Measurements from ENCODE around the gene CSNK1G1.
"Not testable (repeated sequence)": the region's sequence is repeated elsewhere in the genome, so short reads cannot be mapped to it uniquely, and the experiment has no call there.

CSNK1G1 gene

DNA sequence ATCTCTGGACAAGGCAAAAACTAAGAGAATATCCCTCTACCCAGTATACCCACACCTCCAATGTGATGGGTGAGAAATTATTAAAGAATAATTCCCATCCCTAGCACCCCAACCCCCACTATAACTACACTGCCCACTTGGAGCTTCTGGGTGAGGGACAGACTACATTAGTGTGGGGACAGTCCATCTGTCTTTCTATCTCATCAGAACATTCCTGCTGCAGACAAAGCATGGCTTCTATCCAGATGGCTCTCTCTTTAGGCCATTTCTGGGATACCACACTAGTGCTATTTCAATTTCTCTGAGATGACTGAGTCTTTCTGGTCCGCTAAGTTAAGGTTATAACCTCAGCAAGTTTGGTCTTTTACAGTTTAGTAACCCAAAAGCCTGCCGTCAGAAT lies 6.6 kb downstream of the CSNK1G1 start:
- Histone ChIP-seq H3K36me3 (ENCODE audit: control insufficient read depth in 1 of 2, insufficient read depth in 2 of 2, low read length in 2 of 2) (peaks cover 0 to 7% of the 10 kb centered on the region in 2 donors), H3K4me3 (ENCODE audit: low read depth in 1 of 2, low read length in 2 of 2) (no peak overlapping the region), H3K27ac (ENCODE audit: low read depth, low read length) (no peak overlapping the region), H3K9me3 (ENCODE audit: control insufficient read depth in 1 of 2, low read length in 2 of 2) (no peaks in the 10 kb centered on the region), H3K4me1 (ENCODE audit: control insufficient read depth in 1 of 2, insufficient read depth in 2 of 2, low read length in 2 of 2) (peaks cover 0 to 7% of the 10 kb centered on the region in 2 donors), H3K9ac (ENCODE audit: low read depth in 1 of 2, low read length in 2 of 2) (no peak overlapping the region), H3K27me3 (ENCODE audit: control insufficient read depth in 1 of 2, insufficient read depth in 2 of 2, low read length in 2 of 2) (no peaks in the 10 kb centered on the region)

DNA sequence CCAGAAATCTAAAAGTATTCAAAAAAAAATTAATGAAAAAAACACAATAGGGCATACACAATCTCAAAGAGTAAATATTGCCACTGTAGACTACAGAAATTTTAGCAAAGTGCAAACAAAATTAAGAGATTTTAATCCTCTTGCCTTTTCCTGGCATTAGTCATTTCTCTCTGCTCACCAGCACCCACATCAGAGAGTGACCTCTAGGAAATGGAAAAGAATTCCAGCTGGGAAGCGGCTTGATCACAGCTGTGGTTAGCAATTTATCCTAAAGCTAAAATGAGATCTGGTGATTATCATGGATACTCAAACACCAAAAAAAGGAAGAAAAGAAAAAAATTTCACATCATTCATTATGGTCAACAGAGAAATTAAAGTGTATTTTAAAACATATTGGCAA lies 7.5 kb downstream of the CSNK1G1 start:
- H3K9me3 ChIP-seq (ENCODE audit: control insufficient read depth in 1 of 2, low read length in 2 of 2) = no peaks in the 10 kb centered on the region
- no peak overlapping the region for H3K27ac ChIP-seq (ENCODE audit: low read depth, low read length)
- no peak overlapping the region for H3K4me3 ChIP-seq (ENCODE audit: low read depth in 1 of 2, low read length in 2 of 2)
- no peaks in the 10 kb centered on the region for H3K27me3 ChIP-seq (ENCODE audit: control insufficient read depth in 1 of 2, insufficient read depth in 2 of 2, low read length in 2 of 2)
- H3K36me3 ChIP-seq (ENCODE audit: control insufficient read depth in 1 of 2, insufficient read depth in 2 of 2, low read length in 2 of 2) = peaks cover 0 to 7% of the 10 kb centered on the region in 2 donors
- H3K4me1 ChIP-seq (ENCODE audit: control insufficient read depth in 1 of 2, insufficient read depth in 2 of 2, low read length in 2 of 2) = peaks cover 0 to 7% of the 10 kb centered on the region in 2 donors
- no peak overlapping the region for H3K9ac ChIP-seq (ENCODE audit: low read depth in 1 of 2, low read length in 2 of 2)

DNA sequence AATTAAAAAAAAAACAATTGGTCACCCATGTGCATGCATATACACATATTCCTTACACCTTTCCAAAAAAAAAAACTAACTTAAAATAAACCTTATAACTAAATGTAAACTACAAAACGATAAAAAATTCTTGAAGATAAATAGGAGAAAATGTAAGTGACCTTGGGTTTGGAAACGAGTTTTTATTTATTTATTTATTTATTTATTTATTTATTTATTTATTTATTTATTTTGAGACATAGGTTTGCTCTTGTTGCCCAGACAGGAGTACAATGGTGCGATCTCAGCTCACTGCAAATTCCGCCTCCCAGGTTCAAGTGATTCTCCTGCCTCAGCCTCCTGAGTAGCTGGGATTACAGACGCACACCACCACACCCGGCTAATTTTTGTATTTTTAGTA lies 9.7 kb downstream of the CSNK1G1 start:
- not testable (repeated sequence) for H3K27ac ChIP-seq (ENCODE audit: low read depth, low read length); H3K9ac ChIP-seq (ENCODE audit: low read depth in 1 of 2, low read length in 2 of 2); H3K4me3 ChIP-seq (ENCODE audit: low read depth in 1 of 2, low read length in 2 of 2); H3K9me3 ChIP-seq (ENCODE audit: control insufficient read depth in 1 of 2, low read length in 2 of 2); H3K4me1 ChIP-seq (ENCODE audit: control insufficient read depth in 1 of 2, insufficient read depth in 2 of 2, low read length in 2 of 2); H3K27me3 ChIP-seq (ENCODE audit: control insufficient read depth in 1 of 2, insufficient read depth in 2 of 2, low read length in 2 of 2)
- H3K36me3 ChIP-seq (ENCODE audit: control insufficient read depth in 1 of 2, insufficient read depth in 2 of 2, low read length in 2 of 2) = peaks cover 0 to 13% of the 10 kb centered on the region in 2 donors

DNA sequence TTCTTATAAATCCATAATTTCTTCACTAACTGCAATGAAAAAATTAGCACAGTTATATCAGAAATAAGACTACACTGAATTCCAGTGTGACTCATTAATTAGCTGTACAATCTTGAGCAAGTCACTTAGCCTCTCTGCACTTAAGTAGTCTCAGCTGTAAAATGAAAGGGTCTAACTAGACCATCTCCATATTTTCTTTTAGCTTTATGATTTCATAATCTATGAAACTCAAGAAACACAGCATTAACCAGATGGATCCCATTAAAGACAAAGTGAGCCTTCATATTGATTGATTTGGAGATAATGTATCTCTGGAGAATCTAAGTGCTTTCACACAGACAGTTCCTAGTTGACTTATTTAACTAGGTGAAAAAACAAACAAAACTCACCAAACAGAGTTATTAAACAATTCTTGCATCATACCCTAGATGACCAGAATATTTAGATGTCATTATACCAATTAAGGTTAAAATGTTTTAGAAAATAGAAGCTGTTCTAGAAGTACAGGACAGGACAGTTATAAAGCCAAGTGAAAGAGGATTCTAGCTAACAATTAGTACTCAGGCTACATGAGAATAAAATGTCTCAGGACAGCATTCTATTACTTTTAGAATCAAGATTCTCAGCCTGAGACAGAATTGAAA lies 11.2 kb downstream of the CSNK1G1 start:
- Histone ChIP-seq H3K27ac (ENCODE audit: low read depth, low read length) (no peak overlapping the region), H3K4me3 (ENCODE audit: low read depth in 1 of 2, low read length in 2 of 2) (no peak overlapping the region), H3K9me3 (ENCODE audit: control insufficient read depth in 1 of 2, low read length in 2 of 2) (no peaks in the 10 kb centered on the region), H3K36me3 (ENCODE audit: control insufficient read depth in 1 of 2, insufficient read depth in 2 of 2, low read length in 2 of 2) (peaks cover 0 to 13% of the 10 kb centered on the region in 2 donors), H3K4me1 (ENCODE audit: control insufficient read depth in 1 of 2, insufficient read depth in 2 of 2, low read length in 2 of 2) (peaks cover 0 to 7% of the 10 kb centered on the region in 2 donors), H3K27me3 (ENCODE audit: control insufficient read depth in 1 of 2, insufficient read depth in 2 of 2, low read length in 2 of 2) (no peaks in the 10 kb centered on the region), H3K9ac (ENCODE audit: low read depth in 1 of 2, low read length in 2 of 2) (no peak overlapping the region)

DNA sequence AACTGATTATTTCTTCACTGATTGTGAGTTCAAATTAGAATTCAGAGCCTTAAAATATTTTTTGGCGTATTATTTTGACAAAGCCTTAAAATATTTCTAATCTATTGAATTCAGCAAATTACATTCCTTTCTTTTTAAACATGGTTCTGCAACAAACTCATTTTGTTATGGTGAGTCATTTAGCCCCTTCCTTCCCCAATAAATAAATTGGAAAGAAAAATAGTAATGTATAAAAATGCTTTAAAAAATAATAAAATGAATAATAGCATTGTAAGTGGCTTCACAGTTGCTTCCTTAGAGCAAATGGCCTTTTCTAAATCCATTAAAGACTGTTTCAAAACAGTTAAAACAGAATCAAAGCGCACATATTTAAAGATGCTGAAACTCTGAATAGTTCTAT lies 12.1 kb downstream of the CSNK1G1 start:
- H3K36me3 ChIP-seq (ENCODE audit: control insufficient read depth in 1 of 2, insufficient read depth in 2 of 2, low read length in 2 of 2) = peaks cover 0 to 10% of the 10 kb centered on the region in 2 donors
- no peaks in the 10 kb centered on the region for H3K9me3 ChIP-seq (ENCODE audit: control insufficient read depth in 1 of 2, low read length in 2 of 2)
- no peak overlapping the region for H3K27ac ChIP-seq (ENCODE audit: low read depth, low read length)
- H3K4me1 ChIP-seq (ENCODE audit: control insufficient read depth in 1 of 2, insufficient read depth in 2 of 2, low read length in 2 of 2) = peaks cover 0 to 7% of the 10 kb centered on the region in 2 donors
- no peaks in the 10 kb centered on the region for H3K27me3 ChIP-seq (ENCODE audit: control insufficient read depth in 1 of 2, insufficient read depth in 2 of 2, low read length in 2 of 2)
- no peak overlapping the region for H3K9ac ChIP-seq (ENCODE audit: low read depth in 1 of 2, low read length in 2 of 2)
- H3K4me3 ChIP-seq (ENCODE audit: low read depth in 1 of 2, low read length in 2 of 2) = no peak overlapping the region

DNA sequence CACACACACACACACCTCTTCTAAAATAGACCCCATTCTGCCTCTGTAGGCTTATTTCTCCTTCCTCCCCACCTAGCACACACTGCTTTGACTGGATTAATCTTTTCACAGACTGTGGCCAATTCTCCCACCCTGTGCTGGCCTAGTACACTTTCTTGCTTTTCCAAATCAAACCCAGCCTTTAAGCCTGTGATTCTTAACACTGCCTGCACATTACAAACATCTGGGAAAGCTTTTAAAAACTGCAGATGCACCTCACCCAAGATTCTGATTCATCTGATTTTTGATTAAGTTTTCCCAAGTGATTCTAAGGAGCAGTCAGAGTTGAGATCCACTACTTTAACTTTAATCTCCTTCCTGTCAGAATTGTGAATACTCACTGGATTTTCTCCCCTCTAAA lies 12.8 kb downstream of the CSNK1G1 start:
- H3K27me3 ChIP-seq (ENCODE audit: control insufficient read depth in 1 of 2, insufficient read depth in 2 of 2, low read length in 2 of 2) = no peaks in the 10 kb centered on the region
- no peak overlapping the region for H3K9ac ChIP-seq (ENCODE audit: low read depth in 1 of 2, low read length in 2 of 2)
- no peak overlapping the region for H3K4me3 ChIP-seq (ENCODE audit: low read depth in 1 of 2, low read length in 2 of 2)
- peaks cover 0 to 7% of the 10 kb centered on the region in 2 donors for H3K4me1 ChIP-seq (ENCODE audit: control insufficient read depth in 1 of 2, insufficient read depth in 2 of 2, low read length in 2 of 2)
- H3K36me3 ChIP-seq (ENCODE audit: control insufficient read depth in 1 of 2, insufficient read depth in 2 of 2, low read length in 2 of 2) = peaks cover 0 to 9% of the 10 kb centered on the region in 2 donors
- no peaks in the 10 kb centered on the region for H3K9me3 ChIP-seq (ENCODE audit: control insufficient read depth in 1 of 2, low read length in 2 of 2)
- H3K27ac ChIP-seq (ENCODE audit: low read depth, low read length) = no peak overlapping the region

DNA sequence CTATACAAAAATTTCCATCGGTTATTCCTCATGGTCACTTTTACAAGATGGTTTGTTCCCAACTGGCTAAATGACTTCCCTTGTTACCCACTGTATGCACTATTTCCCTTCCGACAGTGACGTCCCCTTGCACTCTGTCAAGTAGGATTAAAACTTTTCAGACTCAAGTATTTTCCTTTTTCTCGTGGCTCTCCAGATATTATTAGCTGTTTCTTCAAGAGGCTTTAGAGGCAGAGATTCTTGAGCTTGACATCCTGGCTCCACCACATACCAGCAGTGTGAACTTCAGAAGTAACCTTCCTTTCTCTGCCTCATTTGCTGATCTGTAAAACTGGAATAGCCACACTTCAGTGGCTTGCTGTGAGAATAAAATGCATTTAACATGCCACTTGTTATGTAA lies 14.0 kb downstream of the CSNK1G1 start:
- Histone ChIP-seq H3K4me3 (ENCODE audit: low read depth in 1 of 2, low read length in 2 of 2) (no peak overlapping the region), H3K27ac (ENCODE audit: low read depth, low read length) (no peak overlapping the region), H3K36me3 (ENCODE audit: control insufficient read depth in 1 of 2, insufficient read depth in 2 of 2, low read length in 2 of 2) (peaks cover 0 to 5% of the 10 kb centered on the region in 2 donors), H3K4me1 (ENCODE audit: control insufficient read depth in 1 of 2, insufficient read depth in 2 of 2, low read length in 2 of 2) (peaks cover 0 to 7% of the 10 kb centered on the region in 2 donors), H3K9ac (ENCODE audit: low read depth in 1 of 2, low read length in 2 of 2) (no peak overlapping the region), H3K9me3 (ENCODE audit: control insufficient read depth in 1 of 2, low read length in 2 of 2) (no peaks in the 10 kb centered on the region), H3K27me3 (ENCODE audit: control insufficient read depth in 1 of 2, insufficient read depth in 2 of 2, low read length in 2 of 2) (no peaks in the 10 kb centered on the region)

DNA sequence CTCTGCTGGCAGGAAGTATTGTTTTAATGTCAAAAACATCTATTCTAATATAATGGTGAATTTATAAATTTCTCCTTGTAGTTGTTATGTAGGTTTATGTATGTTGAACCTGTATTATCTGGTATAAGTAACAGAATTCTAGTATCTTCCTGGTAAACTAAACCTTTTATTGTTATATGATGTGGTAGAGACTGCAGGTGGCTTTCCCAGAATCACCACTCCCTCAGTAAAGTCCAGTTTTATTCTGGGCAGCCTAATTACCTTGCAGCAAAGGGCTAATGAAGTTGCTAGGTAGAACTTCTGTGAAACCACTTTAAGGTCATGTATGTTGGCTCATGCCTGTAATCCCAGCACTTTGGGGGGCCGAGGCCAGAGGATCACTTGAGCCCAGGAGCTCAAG lies 15.6 kb downstream of the CSNK1G1 start:
- H3K27me3 ChIP-seq (ENCODE audit: control insufficient read depth in 1 of 2, insufficient read depth in 2 of 2, low read length in 2 of 2) = no peaks in the 10 kb centered on the region
- peaks cover 0 to 7% of the 10 kb centered on the region in 2 donors for H3K4me1 ChIP-seq (ENCODE audit: control insufficient read depth in 1 of 2, insufficient read depth in 2 of 2, low read length in 2 of 2)
- H3K9me3 ChIP-seq (ENCODE audit: control insufficient read depth in 1 of 2, low read length in 2 of 2) = no peaks in the 10 kb centered on the region
- no peak overlapping the region for H3K4me3 ChIP-seq (ENCODE audit: low read depth in 1 of 2, low read length in 2 of 2)
- H3K9ac ChIP-seq (ENCODE audit: low read depth in 1 of 2, low read length in 2 of 2) = no peak overlapping the region
- peaks cover 0 to 5% of the 10 kb centered on the region in 2 donors for H3K36me3 ChIP-seq (ENCODE audit: control insufficient read depth in 1 of 2, insufficient read depth in 2 of 2, low read length in 2 of 2)
- no peak overlapping the region for H3K27ac ChIP-seq (ENCODE audit: low read depth, low read length)

DNA sequence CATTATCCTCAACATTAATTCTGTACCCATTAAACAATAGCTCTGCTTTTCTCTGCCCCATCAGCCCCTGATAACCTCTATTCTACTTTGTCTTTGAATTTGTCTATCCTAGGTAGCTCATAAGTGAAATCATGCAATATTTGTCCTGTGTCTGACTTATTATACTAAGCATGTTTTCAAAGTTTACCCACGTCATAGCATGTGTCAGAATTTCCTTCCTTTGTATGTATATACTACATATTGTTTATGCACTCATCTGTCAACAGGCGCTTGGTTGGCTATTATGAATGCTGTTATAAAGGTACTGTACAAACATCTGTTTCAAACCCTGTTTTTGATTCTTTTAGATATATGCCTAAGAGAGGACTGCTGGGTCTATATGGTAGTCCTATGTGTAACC lies 18.2 kb downstream of the CSNK1G1 start:
- H3K4me1 ChIP-seq (ENCODE audit: control insufficient read depth in 1 of 2, insufficient read depth in 2 of 2, low read length in 2 of 2) = no peaks in the 10 kb centered on the region
- peaks cover 0 to 5% of the 10 kb centered on the region in 2 donors for H3K36me3 ChIP-seq (ENCODE audit: control insufficient read depth in 1 of 2, insufficient read depth in 2 of 2, low read length in 2 of 2)
- no peak overlapping the region for H3K9ac ChIP-seq (ENCODE audit: low read depth in 1 of 2, low read length in 2 of 2)
- no peak overlapping the region for H3K4me3 ChIP-seq (ENCODE audit: low read depth in 1 of 2, low read length in 2 of 2)
- H3K27me3 ChIP-seq (ENCODE audit: control insufficient read depth in 1 of 2, insufficient read depth in 2 of 2, low read length in 2 of 2) = no peaks in the 10 kb centered on the region
- H3K27ac ChIP-seq (ENCODE audit: low read depth, low read length) = no peak overlapping the region
- H3K9me3 ChIP-seq (ENCODE audit: control insufficient read depth in 1 of 2, low read length in 2 of 2) = no peaks in the 10 kb centered on the region

DNA sequence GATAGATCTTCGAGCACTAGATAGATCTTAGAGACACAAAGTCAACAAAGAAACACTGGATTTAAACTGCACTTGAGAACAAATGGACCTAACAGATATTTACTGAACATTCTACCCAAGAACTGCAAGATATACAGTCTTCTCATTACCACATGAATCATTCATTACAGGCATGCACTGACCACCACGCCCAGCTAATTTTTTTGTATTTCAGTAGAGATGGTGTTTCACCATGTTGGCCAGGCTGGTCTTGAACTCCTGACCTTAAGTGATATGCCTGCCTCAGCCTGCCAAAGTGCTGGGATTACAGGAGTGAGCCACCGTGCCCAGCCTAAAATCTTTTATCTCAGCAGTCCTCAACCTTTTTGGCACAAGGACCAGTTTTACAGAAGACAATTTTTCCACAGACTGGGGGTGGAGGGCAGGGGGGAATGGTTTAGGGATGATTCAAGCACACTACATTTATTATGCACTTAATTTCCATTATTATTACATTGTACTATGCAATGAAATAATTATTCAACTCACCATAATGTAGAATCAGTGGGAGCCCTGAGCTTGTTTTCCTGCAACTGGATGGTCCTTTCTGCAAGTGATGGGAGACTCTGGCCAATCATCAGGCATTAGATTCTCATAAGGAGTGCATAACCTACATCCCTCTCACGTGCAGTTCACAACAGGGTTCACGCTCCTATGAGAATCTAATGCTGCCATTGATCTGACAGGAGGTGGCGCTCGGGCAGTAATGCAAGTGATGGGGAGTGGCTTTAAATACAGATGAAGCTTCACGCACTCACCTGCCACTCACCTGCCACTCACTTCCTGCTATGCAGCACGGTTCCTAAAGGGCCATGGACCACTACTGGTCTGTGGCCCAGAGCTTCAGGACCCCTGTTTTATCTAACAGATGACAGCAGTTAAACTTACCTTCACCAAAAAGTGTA lies 21.7 kb downstream of the CSNK1G1 start:
- Histone ChIP-seq H3K9ac (ENCODE audit: low read depth in 1 of 2, low read length in 2 of 2) (no peak overlapping the region), H3K4me1 (ENCODE audit: control insufficient read depth in 1 of 2, insufficient read depth in 2 of 2, low read length in 2 of 2) (no peaks in the 10 kb centered on the region), H3K27ac (ENCODE audit: low read depth, low read length) (no peak overlapping the region), H3K36me3 (ENCODE audit: control insufficient read depth in 1 of 2, insufficient read depth in 2 of 2, low read length in 2 of 2) (no peaks in the 10 kb centered on the region), H3K9me3 (ENCODE audit: control insufficient read depth in 1 of 2, low read length in 2 of 2) (no peaks in the 10 kb centered on the region), H3K27me3 (ENCODE audit: control insufficient read depth in 1 of 2, insufficient read depth in 2 of 2, low read length in 2 of 2) (no peaks in the 10 kb centered on the region), H3K4me3 (ENCODE audit: low read depth in 1 of 2, low read length in 2 of 2) (no peak overlapping the region)
